CD8-positive, alpha-beta memory T cell (primary cell): ENCODE measurements around the gene ANKRD33. TPM values are rescaled to one million over a fixed set of nuclear protein-coding genes. Genes with fewer than 3 reads are reported as not detected.

Source experiments
- CTCF ChIA-PET: fragments of 350-600 bp; sonication (Branson Sonifier 250); formaldehyde crosslinking; loops from one replicate; lab custom pipeline; 2021; ENCODE audit warnings: antibody characterized with exemption; lab: Charles Lee
- POLR2A ChIA-PET: fragments of 350-600 bp; sonication (Branson Sonifier 250); formaldehyde crosslinking; loops from one replicate; lab custom pipeline; 2021; ENCODE audit warnings: antibody characterized with exemption; lab: Charles Lee
- DNase-seq, 5 donors: peaks; one replicate each; pipeline versions ENCODE4 v3.0.0 to v3.0.0-alpha.2; 2020 to 2022; ENCODE audit warnings: mixed read lengths in 1 of 5
- H3K27ac ChIP-seq: one replicate; pipeline ENCODE4 v1.7.0; 2013; ENCODE audit warnings: low read depth, mild to moderate bottlenecking, low read length, moderate library complexity
- H3K27me3 ChIP-seq: 2 replicates; pipeline ENCODE4 v1.7.0; 2013; ENCODE audit warnings: low read length, mild to moderate bottlenecking; ENCODE audit not compliant: insufficient read depth, poor library complexity, severe bottlenecking
- H3K36me3 ChIP-seq: 2 replicates; pipeline ENCODE4 v1.7.0; 2013; ENCODE audit warnings: mild to moderate bottlenecking, low read length, moderate library complexity; ENCODE audit not compliant: insufficient read depth
- H3K4me1 ChIP-seq: 2 replicates; pipeline ENCODE4 v1.7.0; 2013; ENCODE audit warnings: mild to moderate bottlenecking, low read length, moderate library complexity; ENCODE audit not compliant: insufficient read depth
- H3K4me3 ChIP-seq: 2 replicates; pipeline ENCODE4 v1.7.0; 2013; ENCODE audit warnings: mild to moderate bottlenecking, low read length
- H3K9me3 ChIP-seq: 2 replicates; pipeline ENCODE4 v1.7.0; 2013; ENCODE audit warnings: mild to moderate bottlenecking, low read length
- H3K27ac Mint-ChIP-seq, 8 donors: one replicate each; pipeline ENCODE4 v1.8.0; 2020 to 2021; ENCODE audit warnings: mixed read lengths in 8 of 8, mild to moderate bottlenecking in 6 of 8, inconsistent platforms in 3 of 8, moderate library complexity in 3 of 8
- H3K27me3 Mint-ChIP-seq, 2 donors: one replicate each; pipeline ENCODE4 v1.8.0; 2020 to 2021; ENCODE audit warnings: mixed read lengths in 2 of 2, mild to moderate bottlenecking in 1 of 2, moderate library complexity in 1 of 2
- H3K36me3 Mint-ChIP-seq, 3 donors: one replicate each; pipeline ENCODE4 v1.8.0; 2020 to 2021; ENCODE audit warnings: mixed read lengths in 3 of 3, inconsistent platforms in 1 of 3, mild to moderate bottlenecking in 1 of 3
- H3K4me1 Mint-ChIP-seq, 3 donors: one replicate each; pipeline ENCODE4 v1.8.0; 2020 to 2021; ENCODE audit warnings: mixed read lengths in 3 of 3, inconsistent platforms in 1 of 3, mild to moderate bottlenecking in 1 of 3
- H3K4me3 Mint-ChIP-seq, 7 donors: one replicate each; pipeline ENCODE4 v1.8.0; 2020 to 2021; ENCODE audit warnings: mixed read lengths in 7 of 7, mild to moderate bottlenecking in 6 of 7, moderate library complexity in 4 of 7, inconsistent platforms in 2 of 7
- H3K9me3 Mint-ChIP-seq, 5 donors: one replicate each; pipeline ENCODE4 v1.8.0; 2020 to 2022; ENCODE audit warnings: mixed read lengths in 5 of 5, mild to moderate bottlenecking in 3 of 5, moderate library complexity in 2 of 5, inconsistent platforms in 1 of 5
- polyA plus RNA-seq: library from polyadenylated mRNA; unstranded; fragments of 300-500 nt; fragmentation: Illumina TruSeq; gene quantifications from one replicate; pipeline ENCODE4 v1.2.3, GENCODE V29; 2021
- total RNA-seq, 2 experiments: library from RNA; stranded (reverse); gene quantifications; one replicate each; pipeline ENCODE4 v1.2.3, GENCODE V29; 2021

The ANKRD33 gene
- total and polyA plus RNA-seq, 3 experiments from 2014 or later: not detected

DNA sequence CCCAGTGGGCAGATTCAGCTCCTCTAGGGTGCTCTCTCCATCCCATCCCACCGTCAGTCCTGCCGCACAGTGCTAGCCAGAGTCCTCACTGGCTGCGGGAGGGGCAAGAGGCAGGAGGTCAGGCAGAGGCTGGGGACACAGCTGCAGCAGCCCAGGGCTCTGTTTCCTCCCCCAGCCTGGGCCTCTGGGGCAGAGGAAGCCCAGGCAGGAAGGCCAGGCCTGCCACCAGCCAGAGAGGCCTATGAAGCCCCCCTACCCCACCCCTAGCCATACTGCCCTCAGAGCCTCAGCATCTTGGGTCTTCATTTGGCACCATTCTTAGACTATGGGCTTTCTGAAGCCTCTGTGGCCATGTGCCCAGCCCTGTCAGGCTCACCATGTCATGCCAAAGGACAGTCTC lies 22.8 kb downstream of the ANKRD33 start:
- no peak overlapping the region for H3K27ac ChIP-seq
- Mint-ChIP-seq H3K27me3 (peaks cover 21 to 56% of the 10 kb centered on the region in 2 donors), H3K4me1 (peaks cover 0 to 8% (median 0%) of the 10 kb centered on the region in 3 donors), H3K9me3 (no peaks in the 10 kb centered on the region), H3K4me3 (no peak overlapping the region), H3K27ac (no peak overlapping the region), H3K36me3 (peaks cover 0 to 1% (median 0%) of the 10 kb centered on the region in 3 donors)
- H3K4me3 ChIP-seq: no peak overlapping the region
- no peak for DNase-seq
- CTCF ChIA-PET: interaction anchor here (0.7 kb wide), 1 partner anchor 13 kb away, joined by 3 read pairs; no protein-coding TSS in a partner anchor
- POLR2A ChIA-PET: no interaction called here
- no peaks in the 10 kb centered on the region for H3K36me3 ChIP-seq
- H3K4me1 ChIP-seq: no peaks in the 10 kb centered on the region
- H3K9me3 ChIP-seq: no peaks in the 10 kb centered on the region
- H3K27me3 ChIP-seq: peaks cover 6% of the 10 kb centered on the region

- no peaks in the 10 kb centered on the region for H3K4me1 ChIP-seq
- H3K36me3 Mint-ChIP-seq: peaks cover 0 to 1% (median 0%) of the 10 kb centered on the region in 3 donors
- H3K27me3 Mint-ChIP-seq: peaks cover 20 to 52% of the 10 kb centered on the region in 2 donors
- H3K9me3 ChIP-seq: no peaks in the 10 kb centered on the region
- H3K4me1 Mint-ChIP-seq: peaks cover 0 to 8% (median 0%) of the 10 kb centered on the region in 3 donors
- H3K27ac Mint-ChIP-seq: no peak overlapping the region
- no peaks in the 10 kb centered on the region for H3K9me3 Mint-ChIP-seq
- H3K27ac ChIP-seq: no peak overlapping the region
- no peak overlapping the region for H3K4me3 Mint-ChIP-seq
- H3K4me3 ChIP-seq: no peak overlapping the region
- DNase-seq: no peak
- CTCF ChIA-PET: interaction anchor here (2.3 kb wide), 1 partner anchor 11 kb away, joined by 15 read pairs; no protein-coding TSS in a partner anchor
- H3K36me3 ChIP-seq: no peaks in the 10 kb centered on the region
- peaks cover 4% of the 10 kb centered on the region for H3K27me3 ChIP-seq
- POLR2A ChIA-PET: no interaction called here
Observed at GRCh38 chr12:51911307-51911706, 23.4 kb downstream of the ANKRD33 start.

GRCh38 chr12:51911788-51912711 lies 24.1 kb downstream of the ANKRD33 start:
- Mint-ChIP-seq H3K9me3 (no peaks in the 10 kb centered on the region), H3K27me3 (peaks cover 16 to 48% of the 10 kb centered on the region in 2 donors), H3K4me1 (peaks cover 0 to 8% (median 0%) of the 10 kb centered on the region in 3 donors), H3K4me3 (no peak overlapping the region), H3K36me3 (peaks cover 0 to 1% (median 0%) of the 10 kb centered on the region in 3 donors), H3K27ac (no peak overlapping the region)
- Histone ChIP-seq H3K9me3 (no peaks in the 10 kb centered on the region), H3K27ac (peak overlapping the region; percentile 54), H3K4me1 (no peaks in the 10 kb centered on the region), H3K27me3 (no peaks in the 10 kb centered on the region), H3K4me3 (no peak overlapping the region), H3K36me3 (no peaks in the 10 kb centered on the region)
- ChIA-PET POLR2A (no interaction called here), CTCF (interaction anchor here (1.0 to 2.3 kb wide), 3 partner anchors 11 to 113 kb away, joined by 3 to 15 read pairs (median 5); no protein-coding TSS in a partner anchor)
- DNase-seq: no peak

DNA sequence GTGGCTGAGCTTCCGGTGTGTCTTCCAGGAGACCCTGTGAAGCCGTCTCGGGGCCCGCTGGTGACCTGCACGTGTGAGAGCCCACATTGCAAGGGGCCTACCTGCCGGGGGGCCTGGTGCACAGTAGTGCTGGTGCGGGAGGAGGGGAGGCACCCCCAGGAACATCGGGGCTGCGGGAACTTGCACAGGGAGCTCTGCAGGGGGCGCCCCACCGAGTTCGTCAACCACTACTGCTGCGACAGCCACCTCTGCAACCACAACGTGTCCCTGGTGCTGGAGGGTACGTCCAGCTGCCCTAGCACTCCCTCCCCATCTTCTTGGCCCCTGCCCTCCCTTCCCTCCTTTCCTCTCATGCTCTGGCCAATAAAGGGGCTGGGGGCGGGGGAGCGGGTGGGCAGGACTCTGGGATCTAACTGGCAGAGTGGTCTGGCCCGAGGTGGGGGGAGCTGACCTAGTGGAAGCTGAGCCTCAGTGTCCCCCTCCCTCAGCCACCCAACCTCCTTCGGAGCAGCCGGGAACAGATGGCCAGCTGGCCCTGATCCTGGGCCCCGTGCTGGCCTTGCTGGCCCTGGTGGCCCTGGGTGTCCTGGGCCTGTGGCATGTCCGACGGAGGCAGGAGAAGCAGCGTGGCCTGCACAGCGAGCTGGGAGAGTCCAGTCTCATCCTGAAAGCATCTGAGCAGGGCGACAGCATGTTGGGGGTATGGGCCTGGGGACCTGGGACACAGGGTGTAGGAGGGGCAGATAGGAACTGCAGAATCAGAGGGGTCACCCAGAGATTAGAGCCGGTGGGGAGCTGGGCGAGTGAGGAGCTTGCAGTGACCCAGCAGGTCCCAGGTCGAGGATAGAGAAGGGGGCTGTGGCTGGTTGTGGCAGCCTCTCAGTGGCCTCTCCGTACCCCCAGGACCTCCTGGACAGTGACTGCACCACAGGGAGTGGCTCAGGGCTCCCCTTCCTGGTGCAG lies 25.4 kb downstream of the ANKRD33 start:
- Mint-ChIP-seq H3K36me3 (peaks cover 0 to 1% (median 0%) of the 10 kb centered on the region in 3 donors), H3K4me1 (peaks cover 0 to 2% (median 0%) of the 10 kb centered on the region in 3 donors), H3K27ac (no peak overlapping the region), H3K4me3 (peak overlapping the region in 1 of 7 donors; percentile 40), H3K27me3 (peaks cover 11 to 41% of the 10 kb centered on the region in 2 donors), H3K9me3 (no peaks in the 10 kb centered on the region)
- no peak for DNase-seq
- no peak overlapping the region for H3K4me3 ChIP-seq
- ChIA-PET POLR2A (no interaction called here), CTCF (interaction anchor here (1.0 to 2.3 kb wide), 3 partner anchors 9 to 112 kb away, joined by 3 to 15 read pairs (median 5); no protein-coding TSS in a partner anchor)
- peak overlapping the region; percentile 54 for H3K27ac ChIP-seq
- no peaks in the 10 kb centered on the region for H3K27me3 ChIP-seq
- H3K4me1 ChIP-seq: no peaks in the 10 kb centered on the region
- no peaks in the 10 kb centered on the region for H3K36me3 ChIP-seq
- H3K9me3 ChIP-seq: no peaks in the 10 kb centered on the region

DNA sequence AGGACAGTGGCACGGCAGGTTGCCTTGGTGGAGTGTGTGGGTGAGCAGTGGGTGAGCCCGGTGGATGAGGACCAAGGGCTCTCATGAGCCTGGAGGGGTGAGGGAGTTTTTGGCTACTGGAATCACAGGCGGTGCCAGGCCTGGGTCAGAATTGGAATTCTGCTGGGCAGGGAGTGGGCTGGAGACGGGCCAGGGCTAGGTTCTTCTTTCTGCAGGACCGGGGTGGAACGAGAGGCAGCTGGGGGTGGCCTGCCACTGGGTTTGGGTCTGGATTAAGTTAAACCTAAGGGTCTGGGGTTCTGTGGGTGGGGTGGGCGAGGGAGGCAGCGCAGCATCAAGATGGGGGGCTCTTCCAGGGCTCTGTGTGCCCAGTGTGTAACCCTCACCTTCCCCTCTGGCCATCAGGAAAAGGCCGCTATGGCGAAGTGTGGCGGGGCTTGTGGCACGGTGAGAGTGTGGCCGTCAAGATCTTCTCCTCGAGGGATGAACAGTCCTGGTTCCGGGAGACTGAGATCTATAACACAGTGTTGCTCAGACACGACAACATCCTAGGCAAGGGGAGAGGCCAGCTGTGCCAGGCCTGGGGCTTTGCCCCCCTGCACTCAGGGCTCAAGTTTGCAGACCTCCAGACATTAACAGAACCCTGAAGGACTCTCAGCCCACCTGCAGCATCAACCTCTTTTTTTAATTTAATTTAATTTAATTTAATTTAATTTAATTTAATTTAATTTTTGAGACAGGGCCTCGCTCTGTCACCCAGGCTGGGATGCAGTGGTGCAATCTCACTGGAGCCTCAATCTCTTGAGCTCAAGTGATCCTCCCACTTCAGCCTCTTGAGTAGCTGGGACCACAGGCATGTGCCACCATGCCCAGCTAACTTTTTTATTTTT lies 26.4 kb downstream of the ANKRD33 start:
- Histone ChIP-seq H3K4me1 (no peaks in the 10 kb centered on the region), H3K27ac (no peak overlapping the region), H3K36me3 (no peaks in the 10 kb centered on the region), H3K9me3 (no peaks in the 10 kb centered on the region), H3K4me3 (no peak overlapping the region), H3K27me3 (no peaks in the 10 kb centered on the region)
- Mint-ChIP-seq H3K36me3 (peaks cover 0 to 1% (median 0%) of the 10 kb centered on the region in 3 donors), H3K27ac (no peak overlapping the region), H3K27me3 (peaks cover 4 to 33% of the 10 kb centered on the region in 2 donors), H3K4me3 (no peak overlapping the region), H3K4me1 (no peaks in the 10 kb centered on the region), H3K9me3 (no peaks in the 10 kb centered on the region)
- CTCF ChIA-PET: no interaction called here
- no peak for DNase-seq
- POLR2A ChIA-PET: no interaction called here

DNA sequence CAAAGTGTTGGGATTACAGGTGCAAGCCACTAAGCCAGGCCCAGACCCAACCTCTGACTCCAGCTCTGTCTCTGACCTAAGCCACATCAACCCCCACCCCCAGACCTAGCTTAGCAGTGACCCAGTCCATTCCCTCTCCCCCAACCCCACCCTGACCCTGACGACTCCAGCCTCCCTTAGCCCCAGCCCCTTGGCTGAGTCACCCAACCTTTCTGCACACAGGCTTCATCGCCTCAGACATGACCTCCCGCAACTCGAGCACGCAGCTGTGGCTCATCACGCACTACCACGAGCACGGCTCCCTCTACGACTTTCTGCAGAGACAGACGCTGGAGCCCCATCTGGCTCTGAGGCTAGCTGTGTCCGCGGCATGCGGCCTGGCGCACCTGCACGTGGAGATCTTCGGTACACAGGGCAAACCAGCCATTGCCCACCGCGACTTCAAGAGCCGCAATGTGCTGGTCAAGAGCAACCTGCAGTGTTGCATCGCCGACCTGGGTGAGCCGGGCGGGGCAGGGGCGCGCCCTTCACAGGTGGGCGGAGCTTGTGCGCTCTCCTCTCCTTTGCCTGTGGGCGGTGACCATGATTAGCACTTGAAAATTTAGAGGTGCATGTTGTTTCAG lies 27.2 kb downstream of the ANKRD33 start:
- ChIA-PET POLR2A (no interaction called here), CTCF (no interaction called here)
- H3K27ac Mint-ChIP-seq: no peak overlapping the region
- peaks cover 4 to 24% of the 10 kb centered on the region in 2 donors for H3K27me3 Mint-ChIP-seq
- H3K36me3 Mint-ChIP-seq: peaks cover 0 to 1% (median 0%) of the 10 kb centered on the region in 3 donors
- no peak overlapping the region for H3K4me3 ChIP-seq
- H3K36me3 ChIP-seq: no peaks in the 10 kb centered on the region
- H3K9me3 Mint-ChIP-seq: no peaks in the 10 kb centered on the region
- no peaks in the 10 kb centered on the region for H3K4me1 ChIP-seq
- H3K4me1 Mint-ChIP-seq: no peaks in the 10 kb centered on the region
- no peak overlapping the region for H3K4me3 Mint-ChIP-seq
- no peaks in the 10 kb centered on the region for H3K9me3 ChIP-seq
- H3K27ac ChIP-seq: no peak overlapping the region
- no peak for DNase-seq
- H3K27me3 ChIP-seq: no peaks in the 10 kb centered on the region

- CTCF ChIA-PET: no interaction called here
Observed at GRCh38 chr12:51915951-51916350, 28.0 kb downstream of the ANKRD33 start.

More at GRCh38 chr12:51915951-51916350, 28.0 kb downstream of the ANKRD33 start:
- POLR2A ChIA-PET: no interaction called here
- Histone ChIP-seq H3K4me1 (no peaks in the 10 kb centered on the region), H3K4me3 (no peak overlapping the region), H3K9me3 (no peaks in the 10 kb centered on the region), H3K36me3 (no peaks in the 10 kb centered on the region), H3K27ac (no peak overlapping the region), H3K27me3 (no peaks in the 10 kb centered on the region)
- peaks cover 3 to 19% of the 10 kb centered on the region in 2 donors for H3K27me3 Mint-ChIP-seq
- DNase-seq: no peak
- H3K36me3 Mint-ChIP-seq: peaks cover 0 to 1% (median 0%) of the 10 kb centered on the region in 3 donors
- no peaks in the 10 kb centered on the region for H3K4me1 Mint-ChIP-seq
- no peak overlapping the region for H3K27ac Mint-ChIP-seq
- no peak overlapping the region for H3K4me3 Mint-ChIP-seq
- H3K9me3 Mint-ChIP-seq: no peaks in the 10 kb centered on the region
